ENCODE measurements around the gene OR52I1.

DNA sequence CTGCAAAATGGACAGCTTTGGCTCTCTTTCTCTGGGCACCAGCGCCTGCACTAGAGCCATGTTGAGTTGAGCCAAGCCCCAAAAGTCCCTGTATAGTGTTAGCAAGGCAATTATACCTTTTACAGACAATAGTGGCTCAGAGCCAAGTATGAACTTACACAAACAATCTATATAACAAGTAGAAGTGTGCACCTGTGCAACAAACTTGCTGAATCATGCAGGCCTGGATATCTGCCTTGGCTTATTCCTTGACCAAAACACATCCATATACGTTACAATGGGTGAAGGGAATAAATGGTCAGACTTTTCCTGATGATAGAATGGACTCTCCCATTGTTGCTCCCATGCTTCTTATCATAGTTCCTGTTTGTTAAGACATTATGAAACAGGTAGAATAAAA, 16.1 kb upstream of the OR52I1 start:
- TF ChIP-seq, protein P1, sequence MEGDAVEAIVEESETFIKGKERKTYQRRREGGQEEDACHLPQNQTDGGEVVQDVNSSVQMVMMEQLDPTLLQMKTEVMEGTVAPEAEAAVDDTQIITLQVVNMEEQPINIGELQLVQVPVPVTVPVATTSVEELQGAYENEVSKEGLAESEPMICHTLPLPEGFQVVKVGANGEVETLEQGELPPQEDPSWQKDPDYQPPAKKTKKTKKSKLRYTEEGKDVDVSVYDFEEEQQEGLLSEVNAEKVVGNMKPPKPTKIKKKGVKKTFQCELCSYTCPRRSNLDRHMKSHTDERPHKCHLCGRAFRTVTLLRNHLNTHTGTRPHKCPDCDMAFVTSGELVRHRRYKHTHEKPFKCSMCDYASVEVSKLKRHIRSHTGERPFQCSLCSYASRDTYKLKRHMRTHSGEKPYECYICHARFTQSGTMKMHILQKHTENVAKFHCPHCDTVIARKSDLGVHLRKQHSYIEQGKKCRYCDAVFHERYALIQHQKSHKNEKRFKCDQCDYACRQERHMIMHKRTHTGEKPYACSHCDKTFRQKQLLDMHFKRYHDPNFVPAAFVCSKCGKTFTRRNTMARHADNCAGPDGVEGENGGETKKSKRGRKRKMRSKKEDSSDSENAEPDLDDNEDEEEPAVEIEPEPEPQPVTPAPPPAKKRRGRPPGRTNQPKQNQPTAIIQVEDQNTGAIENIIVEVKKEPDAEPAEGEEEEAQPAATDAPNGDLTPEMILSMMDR (IDR thresholded peaks at IDR 0.05; ENCODE audit: low read depth, low read length) = no peak
- no peak for TF ChIP-seq EZH2phosphoT487 (IDR thresholded peaks at IDR 0.05; ENCODE audit: low read depth)
